GM23248 (cell line): ENCODE results near the gene UNC5A.

Experiments used
- EZH2 ChIP-seq: fragments of 200-600 bp; sonication (generic); IDR thresholded peaks from 2 replicates; pipeline ENCODE4 v1.6.1; 2018; ENCODE audit warnings: antibody characterized with exemption, mild to moderate bottlenecking; ENCODE audit not compliant: insufficient read depth, poor library complexity, severe bottlenecking
- EZH2phosphoT487 ChIP-seq: fragments of 200-600 bp; sonication (generic); IDR thresholded peaks from 2 replicates; pipeline ENCODE4 v1.6.1; 2018; ENCODE audit warnings: antibody characterized with exemption, moderate library complexity, mild to moderate bottlenecking, low read depth; ENCODE audit not compliant: insufficient read depth

GRCh38 chr5:176902911-176903664 lies 92.7 kb downstream of the UNC5A start:
- no peak for TF ChIP-seq EZH2
- no peak for TF ChIP-seq EZH2phosphoT487
